Large intestine (tissue), 3 donors: ENCODE data around the gene HEATR5A. TPM values are rescaled to one million over a fixed set of nuclear protein-coding genes. Genes with fewer than 3 reads are reported as not detected.

Experiments used
- DNase-seq, 2 donors: peaks; one replicate each; pipeline versions ENCODE4 v3.0.0 to v3.0.0-alpha.2; 2013
- H3K27ac ChIP-seq: one replicate; pipeline ENCODE4 v1.5.1; 2013; ENCODE audit warnings: low read length
- H3K27me3 ChIP-seq: 2 replicates; pipeline ENCODE4 v1.6.1; 2013; ENCODE audit warnings: low read length; ENCODE audit not compliant: control insufficient read depth, insufficient read depth
- H3K36me3 ChIP-seq: 2 replicates; pipeline ENCODE4 v1.6.1; 2013; ENCODE audit warnings: low read length; ENCODE audit not compliant: control insufficient read depth, insufficient read depth
- H3K4me1 ChIP-seq: one replicate; pipeline ENCODE4 v1.6.1; 2013; ENCODE audit warnings: low read length; ENCODE audit not compliant: control insufficient read depth, insufficient read depth
- H3K4me3 ChIP-seq: one replicate; pipeline ENCODE4 v1.5.1; 2013; ENCODE audit warnings: low read length
- H3K9me3 ChIP-seq: one replicate; pipeline ENCODE4 v1.6.1; 2013; ENCODE audit warnings: mild to moderate bottlenecking, low read depth, low read length, moderate library complexity; ENCODE audit not compliant: control insufficient read depth
- WGBS: methylation state at CpG from one replicate; pipeline ENCODE4 v1.1.5; 2013; ENCODE audit warnings: low lambda C conversion rate; ENCODE audit not compliant: insufficient coverage; 5-methylcytosine and 5-hydroxymethylcytosine counted together
- polyA plus RNA-seq: library from polyadenylated mRNA; unstranded; fragments of 120-200 nt; gene quantifications from one replicate; pipeline ENCODE4 v1.2.1, GENCODE V29; 2013

The HEATR5A gene
- polyA plus RNA-seq, 1 donor: 23.7 TPM

DNA sequence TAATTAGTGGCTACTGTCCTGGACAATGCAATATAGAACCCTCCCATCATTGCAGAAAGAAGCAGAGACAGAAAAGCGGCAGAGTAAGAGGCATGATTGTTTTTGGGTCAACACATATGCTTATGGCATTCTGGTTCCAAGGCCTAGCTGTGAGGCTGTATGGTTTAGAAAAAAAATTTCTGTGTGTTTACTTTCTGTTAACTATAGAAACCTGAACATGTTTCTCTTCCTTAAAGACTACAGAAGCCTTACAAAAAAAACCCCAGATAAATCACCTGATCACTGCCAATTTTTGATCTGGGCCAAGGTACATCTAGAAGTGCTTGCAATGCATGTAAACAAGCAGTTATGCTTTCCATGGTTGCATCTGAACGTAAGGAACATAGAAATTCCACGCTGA, 112.7 kb downstream of the HEATR5A start:
- no peaks in the 10 kb centered on the region for H3K27me3 ChIP-seq
- no peaks in the 10 kb centered on the region for H3K9me3 ChIP-seq
- no peak for DNase-seq
- H3K4me3 ChIP-seq: no peak overlapping the region
- no peak overlapping the region for H3K27ac ChIP-seq
- no peaks in the 10 kb centered on the region for H3K4me1 ChIP-seq
- peaks cover 37% of the 10 kb centered on the region for H3K36me3 ChIP-seq
- 100% methylated on average over 2 of the region's 3 CpGs for WGBS

DNA sequence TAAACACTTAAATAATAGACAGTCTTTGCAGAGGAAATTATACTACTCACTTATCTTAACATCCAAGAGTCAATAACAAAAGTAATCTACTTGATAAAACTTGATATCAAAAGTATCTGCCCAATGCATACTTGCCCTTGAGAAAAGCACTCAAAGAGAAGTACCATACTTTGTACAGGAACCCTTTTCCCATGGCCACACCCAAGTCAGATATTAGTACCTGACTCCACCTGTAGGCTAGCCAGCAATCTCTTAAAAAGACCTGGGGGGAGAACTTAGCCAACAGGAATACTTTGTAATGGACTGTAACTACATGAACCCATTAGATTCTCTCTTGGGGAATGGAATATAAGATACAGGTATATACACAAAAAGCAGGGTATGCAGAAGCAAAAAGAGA, 113.2 kb downstream of the HEATR5A start:
- Histone ChIP-seq H3K27ac (no peak overlapping the region), H3K4me3 (no peak overlapping the region)
- no peak for DNase-seq

DNA sequence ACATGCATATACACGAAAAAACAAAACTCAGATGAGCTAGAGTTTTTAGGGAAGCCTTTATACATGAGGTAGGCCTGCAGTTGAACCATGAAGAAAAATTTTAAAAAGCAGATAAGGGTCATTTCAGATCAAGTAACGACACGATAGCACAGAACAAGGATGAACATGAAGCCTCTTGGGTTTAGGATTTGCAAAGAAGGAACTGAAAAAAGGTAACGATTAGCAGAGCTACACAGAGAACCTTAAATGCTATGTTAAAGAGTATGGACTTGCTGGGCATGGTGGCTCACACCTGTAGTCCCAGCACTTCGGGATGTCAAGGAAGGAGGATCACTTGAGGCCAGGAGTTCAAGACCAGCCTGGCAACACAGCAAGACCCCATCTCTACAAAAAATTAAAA, 116.7 kb downstream of the HEATR5A start:
- no peak for DNase-seq
- no peak overlapping the region for H3K4me3 ChIP-seq
- no peaks in the 10 kb centered on the region for H3K4me1 ChIP-seq
- H3K27ac ChIP-seq: no peak overlapping the region
- H3K27me3 ChIP-seq: no peaks in the 10 kb centered on the region
- peaks cover 31% of the 10 kb centered on the region for H3K36me3 ChIP-seq
- WGBS: 100% methylated on average over 2 of the region's 5 CpGs
- H3K9me3 ChIP-seq: no peaks in the 10 kb centered on the region

More for the DNA sequence above, 113.2 kb downstream of the HEATR5A start:
- Histone ChIP-seq H3K36me3 (peaks cover 35% of the 10 kb centered on the region), H3K4me1 (no peaks in the 10 kb centered on the region), H3K9me3 (no peaks in the 10 kb centered on the region), H3K27me3 (no peaks in the 10 kb centered on the region)

DNA sequence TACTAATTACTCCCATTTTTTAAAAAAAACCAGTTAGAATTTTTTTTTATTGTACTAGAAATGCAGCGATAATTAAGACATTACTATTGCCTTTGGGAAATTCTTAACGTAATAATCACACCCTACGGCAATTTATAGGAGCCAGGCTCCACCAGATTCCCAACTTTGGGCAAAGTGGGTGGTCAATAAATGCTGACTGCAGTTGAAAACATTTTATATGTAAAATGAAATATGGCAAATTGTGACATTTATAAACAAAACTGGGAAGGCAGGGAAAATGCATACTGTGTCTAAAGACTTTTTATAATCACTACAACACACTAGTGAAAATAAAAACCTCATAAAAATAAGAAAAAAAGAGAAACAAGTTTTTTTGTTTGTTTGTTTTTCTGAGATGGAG, 119.5 kb downstream of the HEATR5A start:
- 100% methylated on average over 1 of the region's 3 CpGs for WGBS
- no peak for DNase-seq
- H3K9me3 ChIP-seq: no peaks in the 10 kb centered on the region
- no peak overlapping the region for H3K4me3 ChIP-seq
- H3K36me3 ChIP-seq: peaks cover 22% of the 10 kb centered on the region
- H3K27me3 ChIP-seq: no peaks in the 10 kb centered on the region
- H3K27ac ChIP-seq: no peak overlapping the region
- no peaks in the 10 kb centered on the region for H3K4me1 ChIP-seq

DNA sequence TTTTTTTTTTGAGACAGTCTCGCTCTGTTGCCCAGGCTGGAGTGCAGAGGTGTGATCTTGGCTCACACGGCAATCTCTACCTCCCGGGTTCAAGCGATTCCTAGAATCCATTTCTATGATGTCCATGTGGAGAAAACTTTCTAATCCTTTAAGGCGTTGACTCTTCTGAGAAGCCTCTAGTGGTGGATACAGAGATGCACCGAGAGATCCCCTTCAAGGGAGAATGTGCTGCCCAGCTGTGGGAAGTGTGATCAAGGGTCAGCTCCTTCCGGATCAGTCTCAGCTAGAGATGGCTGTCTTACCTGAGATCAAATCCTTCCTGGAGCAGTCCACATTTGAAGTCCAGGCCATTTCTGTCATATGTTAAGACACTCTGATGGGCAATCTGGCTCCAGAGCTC, 120.1 kb downstream of the HEATR5A start:
- H3K27ac ChIP-seq: no peak overlapping the region
- H3K36me3 ChIP-seq: peaks cover 21% of the 10 kb centered on the region
- H3K9me3 ChIP-seq: no peaks in the 10 kb centered on the region
- no peak for DNase-seq
- H3K27me3 ChIP-seq: no peaks in the 10 kb centered on the region
- no peak overlapping the region for H3K4me3 ChIP-seq
- 100% methylated on average over 1 of the region's 7 CpGs for WGBS
- H3K4me1 ChIP-seq: no peaks in the 10 kb centered on the region

DNA sequence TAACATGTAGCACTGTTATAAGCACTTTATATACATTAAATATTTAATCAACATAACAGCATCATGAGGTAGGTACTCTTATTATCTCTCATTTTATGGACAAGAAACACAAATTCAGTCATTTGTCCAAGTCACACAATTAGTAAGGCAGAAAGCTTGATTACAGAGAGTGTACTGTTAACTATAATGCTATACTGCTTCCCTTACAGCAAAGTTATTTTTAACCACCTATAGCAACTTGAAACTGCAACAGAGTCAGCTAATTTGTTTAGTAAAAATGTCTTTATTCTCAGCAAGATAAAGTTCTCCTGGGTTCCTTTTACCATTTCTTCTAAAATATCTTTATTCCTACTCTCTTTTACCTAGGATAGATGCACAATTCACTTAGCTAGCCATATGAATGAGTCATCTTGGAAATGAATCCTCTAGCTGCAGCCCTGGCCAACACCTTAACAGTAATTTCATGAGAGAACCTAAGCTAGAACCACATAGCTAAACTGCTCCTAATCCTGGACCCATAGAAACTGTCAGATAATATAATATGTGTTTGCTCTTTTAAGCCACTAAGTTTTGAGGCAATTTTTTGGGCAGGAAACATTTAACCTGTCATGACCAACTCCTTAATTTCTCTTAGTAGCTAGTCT, 122.5 kb downstream of the HEATR5A start:
- no peaks in the 10 kb centered on the region for H3K27me3 ChIP-seq
- DNase-seq: no peak
- H3K4me1 ChIP-seq: no peaks in the 10 kb centered on the region
- peaks cover 15% of the 10 kb centered on the region for H3K36me3 ChIP-seq
- H3K9me3 ChIP-seq: no peaks in the 10 kb centered on the region
- H3K27ac ChIP-seq: no peak overlapping the region
- H3K4me3 ChIP-seq: no peak overlapping the region

DNA sequence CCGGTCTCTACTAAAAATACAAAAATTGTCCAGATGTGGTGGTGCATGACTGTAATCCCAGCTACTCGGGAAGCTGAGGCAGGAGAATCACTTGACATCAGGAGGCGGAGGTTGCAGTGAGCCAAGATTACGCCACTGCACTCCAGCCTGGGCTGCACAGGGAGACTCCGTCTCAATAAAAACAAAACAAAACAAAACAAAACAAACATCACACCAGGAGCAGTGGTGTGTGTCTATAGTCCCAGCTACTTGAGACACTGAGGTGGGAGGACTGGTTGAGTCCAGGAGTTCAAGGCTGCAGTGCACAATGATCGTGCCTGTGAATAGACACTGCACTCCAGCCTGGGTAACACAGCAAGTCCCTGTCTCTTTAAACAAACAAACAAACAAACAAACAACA, 123.2 kb downstream of the HEATR5A start:
- H3K36me3 ChIP-seq: peaks cover 13% of the 10 kb centered on the region
- WGBS: no CpG with 5 or more reads among the region's 6 CpGs

DNA sequence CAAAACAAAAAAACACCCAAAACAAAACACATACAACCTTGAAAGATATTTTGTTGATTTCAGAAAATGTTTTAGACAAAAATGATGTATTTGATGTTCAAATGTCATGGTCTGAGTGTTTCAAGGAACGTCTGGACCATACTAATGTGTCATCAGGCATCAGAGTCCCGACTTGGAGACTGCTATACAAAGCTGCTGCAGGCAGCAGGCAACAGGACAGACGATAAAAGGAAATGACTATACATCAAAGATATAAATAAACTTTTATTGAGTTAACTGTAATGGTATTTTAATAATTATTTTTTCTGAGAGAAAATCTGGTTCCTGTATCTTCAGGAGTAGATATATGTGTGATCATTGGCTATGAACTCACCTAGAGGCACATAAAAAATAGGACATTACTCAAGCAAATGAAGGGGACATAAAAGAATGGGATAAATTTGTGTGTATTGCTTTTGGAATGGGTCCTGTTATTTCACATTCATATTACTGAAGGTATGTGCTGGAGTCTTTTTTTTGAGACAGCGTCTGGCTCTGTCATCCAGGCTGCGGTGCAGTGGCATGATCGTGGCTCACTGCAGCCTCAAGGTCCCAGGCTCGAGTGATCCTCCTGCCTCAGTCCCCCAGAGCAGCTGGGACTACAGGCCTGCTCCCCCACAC, 125.5 kb downstream of the HEATR5A start:
- Histone ChIP-seq H3K36me3 (peaks cover 8% of the 10 kb centered on the region), H3K4me1 (no peaks in the 10 kb centered on the region), H3K27ac (no peak overlapping the region), H3K9me3 (no peaks in the 10 kb centered on the region), H3K4me3 (no peak overlapping the region), H3K27me3 (no peaks in the 10 kb centered on the region)
- WGBS: 56% methylated on average over 3 of the region's 7 CpGs
- DNase-seq: no peak

More for the DNA sequence above, 123.2 kb downstream of the HEATR5A start:
- no peak overlapping the region for H3K27ac ChIP-seq
- H3K27me3 ChIP-seq: no peaks in the 10 kb centered on the region
- no peaks in the 10 kb centered on the region for H3K9me3 ChIP-seq
- no peak for DNase-seq
- no peak overlapping the region for H3K4me3 ChIP-seq
- H3K4me1 ChIP-seq: no peaks in the 10 kb centered on the region

DNA sequence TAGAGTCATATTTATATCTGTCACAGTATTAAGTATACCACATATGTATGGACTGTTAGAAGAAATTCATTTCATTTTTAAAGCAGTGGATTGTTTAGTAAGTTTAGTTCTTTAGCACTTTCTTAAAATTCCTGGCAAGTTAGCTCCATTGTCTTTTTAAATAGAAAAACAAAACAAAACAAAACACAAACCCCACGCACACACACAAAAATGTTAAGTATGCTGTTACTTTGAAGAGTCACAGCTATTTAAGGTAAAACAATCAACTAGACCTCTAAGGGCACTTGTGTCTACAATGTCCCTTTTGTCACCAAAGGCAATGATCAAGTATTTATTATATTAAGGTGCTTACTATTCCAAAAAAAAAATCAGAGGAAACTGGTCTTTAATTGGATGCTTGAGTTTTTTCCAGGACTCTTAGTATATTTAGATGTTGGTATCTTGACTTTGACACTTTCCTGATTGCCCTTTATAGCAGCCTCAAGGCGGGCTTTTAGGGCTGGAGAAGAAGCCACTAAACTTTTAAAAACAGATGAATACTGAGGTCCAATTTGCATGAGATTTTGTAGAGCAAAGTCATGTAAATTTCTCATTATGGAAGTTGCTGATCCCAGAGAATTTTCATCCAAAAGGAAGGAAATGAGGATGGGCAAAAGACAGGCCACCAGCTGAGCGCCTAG, 127.3 kb downstream of the HEATR5A start:
- H3K27me3 ChIP-seq: no peaks in the 10 kb centered on the region
- no peaks in the 10 kb centered on the region for H3K4me1 ChIP-seq
- DNase-seq: no peak
- no CpG with 5 or more reads among the region's 3 CpGs for WGBS
- H3K9me3 ChIP-seq: no peaks in the 10 kb centered on the region
- H3K27ac ChIP-seq: no peak overlapping the region
- no peak overlapping the region for H3K4me3 ChIP-seq
- peaks cover 5% of the 10 kb centered on the region for H3K36me3 ChIP-seq

DNA sequence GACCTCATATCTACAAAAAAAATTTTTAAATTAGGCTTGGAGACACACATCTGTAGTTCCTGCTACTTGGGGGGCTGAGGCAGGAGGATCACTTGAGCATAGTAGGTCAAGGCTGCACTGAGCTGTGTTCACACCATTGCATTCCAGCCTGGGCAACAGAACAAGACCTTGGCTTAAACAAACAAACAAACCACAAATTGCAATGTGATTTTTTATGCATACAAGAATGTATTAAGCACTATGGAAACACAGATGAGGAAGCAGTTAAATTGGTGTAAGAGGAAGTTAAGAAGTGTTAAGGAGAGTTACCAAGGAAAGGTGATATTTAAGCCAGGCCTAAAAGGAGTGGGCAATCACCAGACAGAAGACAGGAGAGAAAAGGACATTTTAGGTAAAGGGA, 129.1 kb downstream of the HEATR5A start:
- Histone ChIP-seq H3K27ac (no peak overlapping the region), H3K4me3 (no peak overlapping the region), H3K27me3 (no peaks in the 10 kb centered on the region), H3K36me3 (peaks cover 5% of the 10 kb centered on the region), H3K4me1 (no peaks in the 10 kb centered on the region), H3K9me3 (no peaks in the 10 kb centered on the region)
- no peak for DNase-seq
